HEK293 (cell line): ENCODE results near the gene DRD1.

Source experiments
- CTCF ChIA-PET: fragments of 350-600 bp; formaldehyde crosslinking; extraction: SDS; loops from one replicate; lab custom pipeline; 2021; ENCODE audit warnings: antibody characterized with exemption; lab: Yijun Ruan, JAX
- POLR2A ChIA-PET: fragments of 300-600 bp; formaldehyde crosslinking; extraction: SDS; loops from one replicate; lab custom pipeline; 2020; ENCODE audit warnings: antibody characterized with exemption, inconsistent platforms; lab: Yijun Ruan, JAX
- H3K27ac ChIP-seq: fragments of 200-500 bp; sonication (Bioruptor generic); 2 replicates; pipeline ENCODE4 v1.5.1; 2014; ENCODE audit warnings: low read depth, low read length, control low read depth, inconsistent platforms; ENCODE audit errors: extremely low read depth
- H3K36me3 ChIP-seq, 2 experiments: fragments of 200-500 bp in 1 of 2; sonication (Bioruptor generic) in 1 of 2; 1 replicate in 1 of 2; 2 replicates in 1 of 2; pipeline ENCODE4 v1.5.1; 2014 to 2017; ENCODE audit warnings: inconsistent platforms in 2 of 2, low read length in 2 of 2; ENCODE audit not compliant: control insufficient read depth in 2 of 2, insufficient read depth in 1 of 2
- H3K4me1 ChIP-seq: fragments of 200-500 bp; sonication (Bioruptor generic); 2 replicates; pipeline ENCODE4 v1.5.1; 2014; ENCODE audit warnings: mild to moderate bottlenecking, low read length, inconsistent platforms; ENCODE audit not compliant: control insufficient read depth, insufficient read depth
- H3K4me3 ChIP-seq: 2 replicates; pipeline ENCODE4 v1.5.1; 2011; ENCODE audit warnings: low read depth, mild to moderate bottlenecking, control low read depth, low read length, moderate library complexity
- H3K9me3 ChIP-seq: fragments of 200-500 bp; sonication (Bioruptor generic); 2 replicates; pipeline ENCODE4 v1.5.1; 2014; ENCODE audit warnings: low read depth, low read length, inconsistent platforms; ENCODE audit not compliant: control insufficient read depth, insufficient read depth
- BCL6B ChIP-seq: fragments of 450-650 bp; formaldehyde crosslinking; IDR thresholded peaks from 2 replicates; pipeline ENCODE4 v1.5.1; 2017; ENCODE audit warnings: missing biosample characterization, missing genetic modification characterization
- GLI4 ChIP-seq: fragments of 450-650 bp; formaldehyde crosslinking; IDR thresholded peaks from 2 replicates; pipeline ENCODE4 v1.5.1; 2016; ENCODE audit warnings: missing biosample characterization, missing genetic modification characterization
- ZBTB44 ChIP-seq: fragments of 450-650 bp; IDR thresholded peaks from 2 replicates; pipeline ENCODE4 v1.5.1; 2018; ENCODE audit warnings: missing biosample characterization, mild to moderate bottlenecking, missing genetic modification characterization
- ZBTB49 ChIP-seq: fragments of 450-650 bp; formaldehyde crosslinking; IDR thresholded peaks from 2 replicates; pipeline ENCODE4 v1.5.1; 2016; ENCODE audit warnings: missing biosample characterization, missing genetic modification characterization, low read depth
- ZFP41 ChIP-seq: fragments of 450-650 bp; formaldehyde crosslinking; IDR thresholded peaks from 2 replicates; pipeline ENCODE4 v1.5.1; 2016; ENCODE audit warnings: missing biosample characterization, missing genetic modification characterization, borderline replicate concordance
- ZNF114 ChIP-seq: fragments of 450-650 bp; formaldehyde crosslinking; IDR thresholded peaks from 2 replicates; pipeline ENCODE4 v1.5.0; 2017; ENCODE audit warnings: missing biosample characterization, missing genetic modification characterization
- ZNF26 ChIP-seq: fragments of 450-650 bp; formaldehyde crosslinking; IDR thresholded peaks from 2 replicates; pipeline ENCODE4 v1.5.1; 2016; ENCODE audit warnings: missing biosample characterization, missing genetic modification characterization
- ZNF404 ChIP-seq: fragments of 450-650 bp; formaldehyde crosslinking; IDR thresholded peaks from 2 replicates; pipeline ENCODE4 v1.5.1; 2017; ENCODE audit warnings: missing biosample characterization, missing genetic modification characterization
- ZNF488 ChIP-seq: fragments of 450-650 bp; formaldehyde crosslinking; IDR thresholded peaks from 2 replicates; pipeline ENCODE4 v1.5.1; 2016; ENCODE audit warnings: missing biosample characterization, missing genetic modification characterization
- ZNF621 ChIP-seq: fragments of 450-650 bp; formaldehyde crosslinking; IDR thresholded peaks from 2 replicates; pipeline ENCODE4 v1.5.1; 2017; ENCODE audit warnings: missing biosample characterization, missing genetic modification characterization
- ZNF658 ChIP-seq: fragments of 450-650 bp; formaldehyde crosslinking; IDR thresholded peaks from 2 replicates; pipeline ENCODE4; 2016; ENCODE audit warnings: missing biosample characterization, missing genetic modification characterization
- ZNF677 ChIP-seq: fragments of 450-650 bp; IDR thresholded peaks from 2 replicates; pipeline ENCODE4 v1.5.0; 2018; ENCODE audit warnings: missing biosample characterization, mild to moderate bottlenecking, missing genetic modification characterization, moderate library complexity
- ZNF704 ChIP-seq: fragments of 450-650 bp; formaldehyde crosslinking; IDR thresholded peaks from 2 replicates; pipeline ENCODE4 v1.5.1; 2016; ENCODE audit warnings: missing biosample characterization, missing genetic modification characterization

DRD1 gene

GRCh38 chr5:175489693-175490443, 45.9 kb upstream of the DRD1 start (continued):
- TF ChIP-seq ZNF26 (tag by site-specific recombination) (no peak), ZNF114 (tag by site-specific recombination) (no peak), GLI4 (tag by site-specific recombination) (no peak), ZNF404 (tag by site-specific recombination) (no peak), ZNF658 (tag by site-specific recombination) (no peak), ZFP41 (no peak), ZNF704 (no peak)

- POLR2A ChIA-PET, result interaction anchor here (0.8 kb wide), 1 partner anchor 9 kb away, joined by 3 read pairs; the partner anchor contains the start of gene SFXN1
- peaks cover 36 to 83% of the 10 kb centered on the region in 2 experiments for H3K36me3 ChIP-seq
- TF ChIP-seq ZBTB44 (tag by site-specific recombination), result no peak
- no peak for TF ChIP-seq ZNF621 (tag by site-specific recombination)
- TF ChIP-seq BCL6B (tag by site-specific recombination), result no peak
- no peak for TF ChIP-seq ZNF488 (tag by site-specific recombination)
- TF ChIP-seq ZBTB49 (tag by site-specific recombination), result no peak
- TF ChIP-seq ZNF677 (tag by site-specific recombination), result no peak
- TF ChIP-seq, all 188 proteins: peak for 0
- Histone ChIP-seq H3K4me1 (no peaks in the 10 kb centered on the region), H3K9me3 (no peaks in the 10 kb centered on the region), H3K4me3 (no peak overlapping the region), H3K27ac (no peak overlapping the region)
- CTCF ChIA-PET, result interaction anchor here (0.6 kb wide), 1 partner anchor 535 kb away, joined by 3 read pairs; no protein-coding TSS in a partner anchor
Measured at GRCh38 chr5:175487514-175488222, 43.7 kb upstream of the DRD1 start.
